SJCRH30 (cell line): ENCODE data around the gene PITPNM3. TPM values are rescaled to one million over a fixed set of nuclear protein-coding genes. Genes with fewer than 3 reads are reported as not detected.

Experiments used
- DNase-seq, 2 experiments: peaks; one replicate each; pipeline ENCODE4 v3.0.0-alpha.2; 2015 to 2020
- H3K27ac ChIP-seq: fragments of 250-450 bp; sonication (Bioruptor Pico); 2 replicates; pipeline ENCODE4 v1.5.1; 2020; ENCODE audit warnings: mild to moderate bottlenecking, moderate library complexity
- H3K27me3 ChIP-seq: fragments of 250-450 bp; sonication (Bioruptor Pico); 2 replicates; pipeline ENCODE4 v1.5.1; 2020; ENCODE audit warnings: mild to moderate bottlenecking, moderate library complexity
- H3K36me3 ChIP-seq: fragments of 250-450 bp; sonication (Bioruptor Pico); 2 replicates; pipeline ENCODE4 v1.5.1; 2020; ENCODE audit warnings: mild to moderate bottlenecking, moderate library complexity
- H3K4me1 ChIP-seq: fragments of 250-450 bp; sonication (Bioruptor Pico); 2 replicates; pipeline ENCODE4 v1.5.1; 2020; ENCODE audit warnings: mild to moderate bottlenecking, moderate library complexity
- H3K4me3 ChIP-seq: fragments of 250-450 bp; sonication (Bioruptor Pico); 2 replicates; pipeline ENCODE4 v1.5.1; 2020; ENCODE audit warnings: mild to moderate bottlenecking, moderate library complexity
- H3K9me3 ChIP-seq: fragments of 250-450 bp; sonication (Bioruptor Pico); replicated peaks from 2 replicates; pipeline ENCODE4 v1.5.1; 2020; ENCODE audit warnings: mild to moderate bottlenecking, moderate library complexity
- total RNA-seq: library from RNA; depleted of rRNA; stranded (reverse); fragments of >200 nt; shearing (Covaris generic); gene quantifications from 2 replicates; pipeline ENCODE4 v1.2.3, GENCODE V29; 2014

The PITPNM3 gene
- total RNA-seq, 1 experiment from 2014 or later = 39.2 TPM

DNA sequence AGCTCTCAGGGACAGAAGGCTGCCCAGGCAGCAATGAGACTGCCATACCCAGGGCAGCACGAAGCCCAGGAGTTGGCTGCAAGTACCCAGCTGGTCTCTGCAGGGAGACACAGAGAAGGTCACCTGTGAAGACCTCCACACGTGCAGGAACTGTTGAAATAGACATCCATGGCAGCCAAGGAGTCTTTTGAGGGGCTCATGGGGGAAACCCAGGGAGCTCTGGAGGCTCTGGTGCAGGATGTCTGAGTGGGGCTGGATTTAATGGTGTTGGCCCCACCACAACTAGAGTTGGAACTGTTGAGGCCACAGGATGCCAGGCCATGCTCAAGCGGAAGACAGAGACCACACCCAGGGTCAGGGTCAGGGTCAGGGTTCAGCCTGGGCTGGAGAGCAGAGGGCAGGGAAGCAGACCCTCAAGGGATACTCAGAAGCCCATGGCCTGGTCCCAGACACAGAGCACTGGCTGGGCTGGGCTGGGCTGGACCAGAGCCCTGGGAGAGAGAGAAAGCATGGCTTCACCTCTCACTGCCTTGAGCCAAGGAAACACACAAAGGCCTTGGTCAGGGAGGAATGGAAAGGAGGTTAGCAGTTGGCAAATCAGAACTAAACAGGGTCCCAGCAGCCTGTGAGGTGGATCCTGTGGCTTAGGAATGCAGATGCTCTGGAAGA is 21.4 kb downstream of the PITPNM3 start:
- H3K27ac ChIP-seq = peak overlapping the region; percentile 81
- no peaks in the 10 kb centered on the region for H3K9me3 ChIP-seq
- H3K4me1 ChIP-seq = peaks cover 20% of the 10 kb centered on the region
- no peaks in the 10 kb centered on the region for H3K27me3 ChIP-seq
- DNase-seq = no peak
- H3K4me3 ChIP-seq = no peak overlapping the region
- peaks cover 6% of the 10 kb centered on the region; the same call in 1 of the 2 replicates for H3K36me3 ChIP-seq

DNA sequence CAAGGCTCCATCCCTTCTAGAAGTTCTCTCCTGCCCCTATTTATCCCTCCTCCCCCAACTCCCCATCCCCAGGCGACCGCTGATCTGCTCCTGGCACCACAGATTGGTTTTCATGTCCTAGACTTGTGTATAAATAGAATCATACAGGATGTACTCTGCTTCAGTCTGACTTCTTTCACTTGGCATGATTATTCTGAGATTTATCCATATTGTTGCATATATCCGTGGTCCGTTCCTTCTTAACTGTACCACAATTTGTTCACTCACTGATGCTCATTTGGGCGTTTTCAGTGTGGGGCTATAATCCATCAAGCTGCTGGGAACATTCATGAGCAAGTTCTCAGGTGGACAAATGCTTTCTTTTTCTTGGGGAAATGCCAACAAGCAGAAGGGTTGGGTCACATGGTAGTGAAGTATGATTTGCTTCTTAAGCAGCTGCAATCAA is 23.9 kb downstream of the PITPNM3 start:
- H3K27ac ChIP-seq = no peak overlapping the region
- H3K27me3 ChIP-seq = no peaks in the 10 kb centered on the region
- DNase-seq = no peak

GRCh38 chr17:6531575-6531974 is 24.8 kb downstream of the PITPNM3 start:
- Histone ChIP-seq H3K27ac (no peak overlapping the region), H3K36me3 (peaks cover 4% of the 10 kb centered on the region; the same call in 1 of the 2 replicates), H3K27me3 (no peaks in the 10 kb centered on the region), H3K4me1 (peaks cover 11% of the 10 kb centered on the region), H3K9me3 (no peaks in the 10 kb centered on the region), H3K4me3 (no peak overlapping the region)
- DNase-seq = no peak

More for the DNA sequence above, 23.9 kb downstream of the PITPNM3 start:
- Histone ChIP-seq H3K4me1 (peaks cover 18% of the 10 kb centered on the region), H3K36me3 (peaks cover 5% of the 10 kb centered on the region; the same call in 1 of the 2 replicates), H3K4me3 (no peak overlapping the region), H3K9me3 (no peaks in the 10 kb centered on the region)

- Histone ChIP-seq H3K4me3 (no peak overlapping the region), H3K27me3 (no peaks in the 10 kb centered on the region), H3K36me3 (peaks cover 4% of the 10 kb centered on the region; the same call in 1 of the 2 replicates), H3K9me3 (no peaks in the 10 kb centered on the region), H3K4me1 (peaks cover 2% of the 10 kb centered on the region), H3K27ac (no peak overlapping the region)
- DNase-seq = no peak
Measured at GRCh38 chr17:6530324-6530920, 25.9 kb downstream of the PITPNM3 start.

DNA sequence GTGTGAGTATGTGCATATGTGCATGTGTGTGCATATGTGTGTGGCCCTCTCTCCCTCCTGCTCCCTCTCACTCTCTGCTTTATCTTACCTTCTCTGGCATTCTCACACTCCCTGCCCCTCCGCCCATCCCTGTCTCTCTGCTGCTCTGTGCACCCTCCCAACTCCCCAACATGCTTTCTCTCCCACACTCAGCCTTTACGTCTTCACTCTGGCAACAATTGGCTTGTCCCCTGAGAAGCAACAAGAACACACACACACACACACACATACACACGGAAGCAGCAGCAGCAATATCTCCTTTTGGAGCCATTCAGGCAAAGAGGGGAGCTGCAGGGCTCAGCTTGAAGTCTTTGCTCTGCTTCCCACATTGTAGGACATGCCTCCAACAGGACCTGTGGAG is 27.8 kb downstream of the PITPNM3 start:
- H3K27me3 ChIP-seq = no peaks in the 10 kb centered on the region
- peaks cover 2% of the 10 kb centered on the region; the same call in 1 of the 2 replicates for H3K36me3 ChIP-seq
- no peaks in the 10 kb centered on the region for H3K9me3 ChIP-seq
- no peak overlapping the region for H3K27ac ChIP-seq
- DNase-seq = no peak
- no peak overlapping the region for H3K4me3 ChIP-seq
- no peaks in the 10 kb centered on the region for H3K4me1 ChIP-seq

GRCh38 chr17:6526362-6527152 is 29.8 kb downstream of the PITPNM3 start:
- DNase-seq = peak in 1 of 2 experiments; percentile 27
- no peaks in the 10 kb centered on the region for H3K9me3 ChIP-seq

GRCh38 chr17:6525731-6526130 is 30.6 kb downstream of the PITPNM3 start:
- H3K36me3 ChIP-seq = peaks cover 2% of the 10 kb centered on the region
- no peaks in the 10 kb centered on the region for H3K4me1 ChIP-seq
- H3K27me3 ChIP-seq = no peaks in the 10 kb centered on the region
- no peak overlapping the region for H3K27ac ChIP-seq
- no peaks in the 10 kb centered on the region for H3K9me3 ChIP-seq
- no peak overlapping the region for H3K4me3 ChIP-seq
- no peak for DNase-seq

More at GRCh38 chr17:6526362-6527152, 29.8 kb downstream of the PITPNM3 start:
- Histone ChIP-seq H3K27ac (no peak overlapping the region), H3K4me1 (no peaks in the 10 kb centered on the region), H3K36me3 (no peaks in the 10 kb centered on the region; the same call in 1 of the 2 replicates), H3K27me3 (no peaks in the 10 kb centered on the region), H3K4me3 (no peak overlapping the region)

GRCh38 chr17:6525141-6525540 is 31.2 kb downstream of the PITPNM3 start:
- Histone ChIP-seq H3K27ac (no peak overlapping the region), H3K9me3 (no peaks in the 10 kb centered on the region), H3K4me1 (no peaks in the 10 kb centered on the region), H3K4me3 (no peak overlapping the region), H3K27me3 (no peaks in the 10 kb centered on the region), H3K36me3 (peaks cover 8% of the 10 kb centered on the region; the same call in 1 of the 2 replicates)
- no peak for DNase-seq

GRCh38 chr17:6524520-6524919 is 31.8 kb downstream of the PITPNM3 start:
- Histone ChIP-seq H3K27ac (no peak overlapping the region), H3K4me3 (no peak overlapping the region), H3K36me3 (peaks cover 9% of the 10 kb centered on the region; the same call in 1 of the 2 replicates), H3K9me3 (no peaks in the 10 kb centered on the region), H3K4me1 (no peaks in the 10 kb centered on the region), H3K27me3 (no peaks in the 10 kb centered on the region)
- DNase-seq = no peak

DNA sequence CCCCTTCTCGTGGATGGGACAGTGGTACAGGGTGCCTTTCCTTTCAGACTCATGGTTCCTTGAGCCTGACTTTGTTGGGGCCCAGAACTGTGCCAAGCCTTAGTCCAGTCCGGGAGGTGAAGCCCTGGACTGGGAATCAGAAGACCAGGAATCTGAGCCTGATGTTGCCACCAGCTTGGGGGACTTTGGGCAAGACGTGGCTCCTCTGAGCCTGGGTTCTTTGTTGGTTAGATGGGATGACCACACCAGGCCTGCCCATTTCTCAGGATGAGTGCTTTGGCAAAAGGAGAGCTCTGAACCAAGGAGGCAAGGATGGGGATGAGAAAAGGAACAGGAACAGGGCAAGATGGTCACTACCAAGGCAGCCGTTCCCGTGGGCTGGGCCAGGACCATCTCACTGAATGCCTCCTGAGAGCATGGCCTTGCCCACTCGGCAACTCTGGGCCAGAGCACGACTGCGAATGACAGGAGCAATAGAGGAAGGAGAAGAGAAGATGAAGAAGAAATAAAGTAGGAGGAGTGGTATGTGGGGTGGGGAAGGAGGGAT is 32.5 kb downstream of the PITPNM3 start:
- no peak for DNase-seq
- Histone ChIP-seq H3K4me1 (no peaks in the 10 kb centered on the region), H3K4me3 (no peak overlapping the region), H3K27me3 (no peaks in the 10 kb centered on the region), H3K36me3 (peaks cover 9% of the 10 kb centered on the region; the same call in 1 of the 2 replicates), H3K9me3 (no peaks in the 10 kb centered on the region), H3K27ac (no peak overlapping the region)

GRCh38 chr17:6523330-6523729 is 33.0 kb downstream of the PITPNM3 start:
- Histone ChIP-seq H3K4me1 (no peaks in the 10 kb centered on the region), H3K4me3 (no peak overlapping the region), H3K9me3 (no peaks in the 10 kb centered on the region), H3K36me3 (peaks cover 9% of the 10 kb centered on the region; the same call in 1 of the 2 replicates), H3K27ac (no peak overlapping the region), H3K27me3 (no peaks in the 10 kb centered on the region)
- DNase-seq = no peak

- peaks cover 9% of the 10 kb centered on the region; the same call in 1 of the 2 replicates for H3K36me3 ChIP-seq
- H3K27ac ChIP-seq = no peak overlapping the region
- H3K4me1 ChIP-seq = no peaks in the 10 kb centered on the region
- no peak for DNase-seq
- no peaks in the 10 kb centered on the region for H3K9me3 ChIP-seq
- no peaks in the 10 kb centered on the region for H3K27me3 ChIP-seq
- no peak overlapping the region for H3K4me3 ChIP-seq
Measured at GRCh38 chr17:6521586-6521985, 34.8 kb downstream of the PITPNM3 start.

GRCh38 chr17:6517062-6517461 is 39.3 kb downstream of the PITPNM3 start:
- DNase-seq = no peak
- H3K27me3 ChIP-seq = no peaks in the 10 kb centered on the region

DNA sequence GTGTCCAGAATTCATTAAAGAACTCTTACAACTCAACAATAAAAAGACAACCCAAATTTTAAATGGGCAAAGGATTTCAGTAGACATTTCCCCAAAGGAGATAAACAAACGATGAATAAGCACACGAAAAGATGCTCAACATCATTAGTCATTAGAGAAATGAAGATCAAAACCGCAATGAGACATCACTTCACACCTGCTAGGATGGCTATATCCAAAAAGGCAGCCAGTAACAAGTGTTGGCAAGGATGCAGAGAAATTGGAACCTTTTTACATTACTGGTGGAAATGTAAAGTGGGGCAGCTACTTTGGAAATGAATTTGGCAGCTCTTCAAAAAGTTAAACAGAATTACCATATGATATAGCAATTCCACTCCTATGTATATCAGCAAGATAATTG is 42.0 kb downstream of the PITPNM3 start:
- no peak for DNase-seq
- Histone ChIP-seq H3K27me3 (no peaks in the 10 kb centered on the region), H3K36me3 (0 out of 2 replicates have a peak, but pooled peaks cover 3% of the 10 kb centered on the region), H3K4me1 (no peaks in the 10 kb centered on the region), H3K4me3 (no peak overlapping the region), H3K27ac (no peak overlapping the region), H3K9me3 (no peaks in the 10 kb centered on the region)

More at GRCh38 chr17:6517062-6517461, 39.3 kb downstream of the PITPNM3 start:
- Histone ChIP-seq H3K4me1 (no peaks in the 10 kb centered on the region), H3K4me3 (no peak overlapping the region), H3K36me3 (peaks cover 12% of the 10 kb centered on the region; the same call in 1 of the 2 replicates), H3K9me3 (no peaks in the 10 kb centered on the region), H3K27ac (no peak overlapping the region)
